HUDEP-2 (cell line): ENCODE results near the gene HCFC1.

Experiments used
- DNase-seq, 76 experiments: peaks; one replicate each; lab custom pipeline; 2025; ENCODE audit not compliant: unreplicated experiment in 76 of 76; lab: John Stamatoyannopoulos, UW

HCFC1 gene

GRCh38 chrX:153926858-153927671 is 44.6 kb downstream of the HCFC1 start:
- DNase-seq: peak in 25 of 76 experiments; percentile 0 to 45 (median 15)

DNA sequence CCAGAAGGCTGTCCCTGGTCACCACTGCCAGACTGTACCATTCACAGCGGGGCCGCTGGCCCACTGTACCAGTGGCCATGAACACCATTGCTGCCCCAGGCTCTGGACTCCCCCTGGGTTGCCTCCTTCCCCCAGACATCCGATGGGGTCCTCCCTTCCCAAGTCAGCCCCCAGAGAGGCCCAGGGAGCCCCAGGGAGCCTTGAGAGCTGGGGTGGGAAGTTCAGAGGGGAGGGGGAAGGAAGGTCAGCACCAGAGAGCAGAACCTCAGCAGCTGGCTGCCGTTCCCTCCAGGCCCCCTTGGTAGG is 45.1 kb downstream of the HCFC1 start:
- no peak for DNase-seq

GRCh38 chrX:153925739-153926551 is 45.7 kb downstream of the HCFC1 start, which contains the start of gene ARHGAP4:
ARHGAP4 (minus strand) TSS chrX:153926264; CDS start chrX:153926202, 62 bp downstream.
- DNase-seq: peak in 31 of 76 experiments; percentile 0 to 54 (median 23)

DNA sequence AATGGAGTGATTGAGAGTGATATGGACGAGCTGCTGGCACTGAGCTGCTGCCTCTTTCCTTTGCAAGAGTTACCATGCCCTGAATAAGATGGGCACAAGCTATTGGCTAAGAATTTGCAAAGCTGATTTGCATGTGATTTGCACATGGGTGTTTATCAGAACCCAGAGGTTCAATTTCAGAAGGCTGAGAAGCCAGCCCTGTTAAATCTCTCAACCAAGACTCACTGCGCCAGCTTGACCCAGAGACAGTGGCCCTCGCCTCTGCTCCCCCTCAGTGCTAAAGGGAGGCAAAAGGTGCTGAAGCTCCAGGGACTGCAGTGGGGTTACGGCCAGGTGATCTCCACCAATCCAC is 46.3 kb downstream of the HCFC1 start:
- DNase-seq: peak in 5 of 76 experiments; percentile 0 to 32 (median 10)

DNA sequence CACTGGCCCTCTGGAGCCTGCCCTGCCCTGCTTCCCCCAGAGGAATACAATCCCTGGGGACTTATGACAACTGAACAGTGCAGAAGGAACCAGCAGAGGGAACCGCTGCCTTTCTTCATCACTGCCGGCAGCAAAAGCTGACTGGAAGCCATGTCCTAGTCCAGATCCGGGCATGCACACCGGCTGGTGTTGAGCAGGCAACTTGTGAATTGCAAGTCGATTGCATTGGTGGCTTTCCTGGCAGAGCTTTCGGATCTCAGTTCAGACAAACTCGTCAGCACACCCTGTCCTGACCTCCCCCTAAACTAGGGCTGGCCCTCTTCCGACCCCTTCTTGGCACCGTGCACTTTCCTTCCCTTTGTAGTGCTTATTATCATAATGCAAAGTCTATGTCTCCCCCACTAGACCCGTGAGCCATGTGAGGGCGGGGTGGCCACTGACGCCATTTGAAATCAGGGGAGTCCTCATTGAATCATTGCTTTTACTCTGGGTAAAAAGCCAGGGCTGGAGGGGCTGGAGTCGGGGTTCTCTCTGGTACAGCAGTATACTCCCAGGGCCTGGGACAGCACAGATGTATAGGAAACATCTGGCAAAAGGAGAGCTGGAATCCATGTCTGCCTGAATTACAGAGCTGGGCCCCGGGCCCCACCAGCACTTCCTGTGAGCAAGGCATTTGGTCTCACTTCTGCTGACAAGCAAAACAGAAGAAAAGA is 47.3 kb downstream of the HCFC1 start:
- peak in 17 of 76 experiments; percentile 0 to 40 (median 15) for DNase-seq

GRCh38 chrX:153922932-153923857 is 48.4 kb downstream of the HCFC1 start:
- peak in 34 of 76 experiments; percentile 4 to 51 (median 23) for DNase-seq

GRCh38 chrX:153921511-153922446 is 49.8 kb downstream of the HCFC1 start:
- no peak for DNase-seq

GRCh38 chrX:153921070-153921469 is 50.5 kb downstream of the HCFC1 start:
- DNase-seq: no peak

GRCh38 chrX:153920546-153920945 is 51.1 kb downstream of the HCFC1 start:
- DNase-seq: no peak

DNA sequence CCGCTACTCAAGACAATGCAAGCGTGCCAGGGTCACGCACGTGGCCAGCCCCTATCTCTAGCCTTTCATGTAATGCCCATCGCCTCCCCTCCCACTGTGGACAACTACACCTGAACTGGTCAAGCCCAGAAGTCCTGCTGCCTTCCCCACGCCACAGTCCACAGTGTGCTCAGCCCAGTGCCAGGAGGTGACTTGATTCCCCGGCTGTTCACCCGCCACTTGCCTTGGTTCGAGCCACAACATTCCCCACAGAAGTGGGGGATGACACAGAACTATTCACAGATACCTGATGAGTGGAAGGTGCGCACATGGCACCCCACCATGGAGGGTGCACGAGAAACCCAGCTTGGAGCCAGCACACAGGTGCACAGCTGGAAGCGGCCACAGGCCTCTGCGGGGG is 52.3 kb downstream of the HCFC1 start:
- DNase-seq: no peak

GRCh38 chrX:153917869-153918268 is 53.7 kb downstream of the HCFC1 start:
- no peak for DNase-seq

DNA sequence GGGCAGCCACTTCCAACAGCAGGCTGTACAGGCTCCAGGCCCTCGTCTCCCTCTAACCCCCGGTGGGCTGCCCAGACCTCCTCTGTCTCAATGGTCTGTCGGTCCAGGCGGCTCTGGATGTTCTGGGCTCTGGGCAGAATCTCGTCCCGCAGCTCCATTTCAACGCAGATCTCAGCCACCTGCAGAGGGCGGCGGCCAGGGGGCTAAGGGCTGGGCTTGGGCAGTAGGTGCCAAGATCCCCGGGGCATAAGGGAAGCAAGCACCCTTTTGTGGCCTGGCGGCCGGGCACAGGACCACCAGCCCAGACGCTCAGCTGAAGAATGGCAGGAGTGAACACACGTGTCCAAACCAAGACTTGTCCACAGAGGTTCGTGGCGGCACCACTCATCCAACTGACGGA is 57.9 kb downstream of the HCFC1 start:
- DNase-seq: no peak

DNA sequence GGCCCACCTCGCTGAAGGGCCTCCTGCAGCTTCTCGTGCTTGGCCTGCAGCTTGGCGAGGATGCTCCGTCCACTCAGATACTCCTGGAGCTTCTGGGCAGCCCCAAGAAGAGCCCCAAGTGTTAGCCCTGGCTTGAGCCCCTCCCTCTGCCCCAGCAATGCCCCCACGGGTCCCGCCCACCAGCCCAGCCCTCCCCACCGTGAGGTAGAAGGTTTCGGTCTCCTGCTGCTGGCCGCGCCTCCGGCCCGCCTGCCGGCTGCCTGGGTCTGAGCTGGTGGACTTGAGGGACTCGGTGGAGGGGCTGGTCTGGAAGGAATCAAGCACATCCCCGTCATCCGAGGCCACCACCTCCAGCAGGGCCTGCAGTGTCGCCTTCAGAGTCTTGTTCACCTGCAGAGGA is 58.4 kb downstream of the HCFC1 start:
- no peak for DNase-seq

DNA sequence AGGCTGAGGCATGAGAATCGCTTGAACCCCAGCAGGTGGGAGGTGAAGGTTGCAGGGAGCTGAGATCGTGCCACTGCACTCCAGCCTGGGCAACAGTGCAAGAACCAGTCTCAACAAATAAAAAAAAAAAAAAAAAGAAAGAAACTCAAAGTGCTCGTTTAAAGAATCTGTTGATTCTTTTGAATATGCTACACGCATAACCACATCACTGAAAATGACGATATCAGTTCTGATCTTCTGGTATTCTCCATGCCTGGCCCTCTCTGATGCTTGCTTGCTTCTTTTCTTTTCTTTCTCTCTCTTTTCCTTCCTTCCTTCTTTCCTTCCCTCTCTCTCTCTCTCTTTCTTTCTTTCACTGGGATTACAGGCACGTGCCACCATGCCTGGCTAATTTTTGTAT is 59.8 kb downstream of the HCFC1 start:
- DNase-seq: no peak

DNA sequence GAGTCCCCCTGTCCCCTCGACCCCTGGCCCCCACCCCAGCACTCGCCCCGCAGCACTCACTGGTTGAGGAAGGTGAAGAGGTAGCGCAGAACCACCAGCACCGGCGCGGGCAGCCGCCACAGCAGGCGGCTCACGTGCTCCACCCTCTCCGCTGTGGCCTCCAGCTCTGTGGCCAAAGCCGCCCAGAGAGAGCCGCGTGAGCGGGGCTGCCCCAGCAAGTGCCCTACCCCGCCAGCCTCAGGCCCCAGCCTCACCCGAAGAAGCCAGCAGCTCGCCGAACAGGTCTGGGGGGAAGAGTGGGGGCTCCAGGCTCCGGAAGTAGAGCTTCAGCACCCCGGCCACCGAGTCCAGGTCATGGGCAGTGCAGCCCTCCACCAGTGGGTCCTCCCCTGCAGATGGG is 61.2 kb downstream of the HCFC1 start:
- no peak for DNase-seq

GRCh38 chrX:153909980-153910360 is 61.6 kb downstream of the HCFC1 start:
- no peak for DNase-seq

- peak in 2 of 76 experiments; percentile 5 to 26 for DNase-seq
Observed at GRCh38 chrX:153909024-153909979, 62.3 kb downstream of the HCFC1 start.

DNA sequence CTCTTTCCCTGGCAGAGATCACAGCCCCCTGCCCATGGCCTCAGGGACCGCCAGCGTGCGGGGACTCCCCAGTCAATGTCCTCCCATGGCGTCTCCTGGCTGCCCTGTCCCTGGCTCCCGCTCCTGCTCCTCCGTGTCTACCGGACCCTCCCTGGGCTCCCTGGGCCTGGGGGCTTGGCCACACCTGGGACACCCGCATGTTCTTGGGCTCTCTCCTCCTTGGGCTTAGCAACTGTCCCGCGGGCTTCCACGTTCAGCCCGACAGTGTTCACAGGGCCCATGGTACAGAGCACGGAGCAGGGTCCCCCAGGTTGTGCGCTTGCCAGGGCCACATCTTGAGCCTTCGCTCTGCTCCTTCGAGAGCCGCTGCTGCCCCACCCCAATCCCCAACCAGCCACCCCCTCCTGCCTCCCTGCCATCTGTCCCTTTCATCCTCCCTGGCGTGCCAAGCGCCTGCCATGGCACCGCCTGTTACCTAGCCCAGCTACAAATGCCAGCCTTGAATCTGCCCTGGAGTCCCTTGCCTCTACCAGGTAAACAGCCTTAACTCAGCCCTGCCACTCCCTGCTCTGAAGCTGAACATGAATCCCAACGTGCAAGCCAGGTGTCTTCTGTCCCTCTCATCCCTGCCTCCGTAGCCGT is 63.3 kb downstream of the HCFC1 start:
- DNase-seq: no peak
